ENCODE data around the gene CYBA. TPM values are rescaled to one million over a fixed set of nuclear protein-coding genes. Genes with fewer than 3 reads are reported as not detected.

CYBA gene
- total and polyA plus RNA-seq, 2 of the 13 experiments (the other 11 are each of a cell fraction or from before 2014, with no cell fraction given), result 196 to 250 TPM

GRCh38 chr16:88597856-88598491 lies 52.9 kb downstream of the CYBA start (continued):
- peak; percentile 46; the same call in 1 of the 2 replicates for TF ChIP-seq HIVEP1 (CRISPR knock-in tag; IDR thresholded peaks at IDR 0.05)
- TF ChIP-seq JUN (CRISPR knock-in tag; IDR thresholded peaks at IDR 0.05), result 0 out of 2 replicates have a peak, but pooled peaks have one; percentile 29
- TF ChIP-seq GZF1 (CRISPR knock-in tag; IDR thresholded peaks at IDR 0.05), result no peak
- TF ChIP-seq CCAR2 (optimal IDR thresholded peaks at IDR 0.05; ENCODE audit: low read depth, low read length), result no peak
- TF ChIP-seq ATAD3A (CRISPR knock-in tag; IDR thresholded peaks at IDR 0.05), result no peak
- no peak for TF ChIP-seq SMARCC2 (IDR thresholded peaks at IDR 0.05)
- TF ChIP-seq ZNF234 (CRISPR knock-in tag; conservative IDR thresholded peaks at IDR 0.05), result no peak
- TF ChIP-seq ZFP36L2 (CRISPR knock-in tag; IDR thresholded peaks at IDR 0.05), result no peak
- TF ChIP-seq ELF1 (CRISPR knock-in tag; IDR thresholded peaks at IDR 0.05), result no peak
- peak; percentile 40; the same call in 1 of the 2 replicates for TF ChIP-seq ZNF205 (CRISPR knock-in tag; IDR thresholded peaks at IDR 0.05)
- no peak for TF ChIP-seq ZNF747 (CRISPR knock-in tag; IDR thresholded peaks at IDR 0.05; ENCODE audit: borderline replicate concordance)
- TF ChIP-seq ZNF552 (CRISPR knock-in tag; IDR thresholded peaks at IDR 0.05; ENCODE audit: borderline replicate concordance), result no peak
- TF ChIP-seq, protein P1, sequence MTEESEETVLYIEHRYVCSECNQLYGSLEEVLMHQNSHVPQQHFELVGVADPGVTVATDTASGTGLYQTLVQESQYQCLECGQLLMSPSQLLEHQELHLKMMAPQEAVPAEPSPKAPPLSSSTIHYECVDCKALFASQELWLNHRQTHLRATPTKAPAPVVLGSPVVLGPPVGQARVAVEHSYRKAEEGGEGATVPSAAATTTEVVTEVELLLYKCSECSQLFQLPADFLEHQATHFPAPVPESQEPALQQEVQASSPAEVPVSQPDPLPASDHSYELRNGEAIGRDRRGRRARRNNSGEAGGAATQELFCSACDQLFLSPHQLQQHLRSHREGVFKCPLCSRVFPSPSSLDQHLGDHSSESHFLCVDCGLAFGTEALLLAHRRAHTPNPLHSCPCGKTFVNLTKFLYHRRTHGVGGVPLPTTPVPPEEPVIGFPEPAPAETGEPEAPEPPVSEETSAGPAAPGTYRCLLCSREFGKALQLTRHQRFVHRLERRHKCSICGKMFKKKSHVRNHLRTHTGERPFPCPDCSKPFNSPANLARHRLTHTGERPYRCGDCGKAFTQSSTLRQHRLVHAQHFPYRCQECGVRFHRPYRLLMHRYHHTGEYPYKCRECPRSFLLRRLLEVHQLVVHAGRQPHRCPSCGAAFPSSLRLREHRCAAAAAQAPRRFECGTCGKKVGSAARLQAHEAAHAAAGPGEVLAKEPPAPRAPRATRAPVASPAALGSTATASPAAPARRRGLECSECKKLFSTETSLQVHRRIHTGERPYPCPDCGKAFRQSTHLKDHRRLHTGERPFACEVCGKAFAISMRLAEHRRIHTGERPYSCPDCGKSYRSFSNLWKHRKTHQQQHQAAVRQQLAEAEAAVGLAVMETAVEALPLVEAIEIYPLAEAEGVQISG (CRISPR knock-in tag; IDR thresholded peaks at IDR 0.05), result peak; percentile 71
- no peak for TF ChIP-seq ZBTB25 (CRISPR knock-in tag; IDR thresholded peaks at IDR 0.05)
- no peak for TF ChIP-seq KDM5B (CRISPR knock-in tag; IDR thresholded peaks at IDR 0.05; ENCODE audit: borderline replicate concordance)
- TF ChIP-seq KMT2B (CRISPR knock-in tag; IDR thresholded peaks at IDR 0.05), result no peak
- no peak for TF ChIP-seq ZBTB26 (CRISPR knock-in tag; IDR thresholded peaks at IDR 0.05; ENCODE audit: borderline replicate concordance)
- no peak; the same call in 1 of the 2 replicates for TF ChIP-seq ZNF557 (CRISPR knock-in tag; IDR thresholded peaks at IDR 0.05)
- TF ChIP-seq NR2C2 (CRISPR knock-in tag; IDR thresholded peaks at IDR 0.05; ENCODE audit: borderline replicate concordance), result peak; percentile 71
- TF ChIP-seq AKAP8 (CRISPR knock-in tag; IDR thresholded peaks at IDR 0.05), result peak; percentile 55; the same call in 1 of the 2 replicates
- TF ChIP-seq ZNF282 (IDR thresholded peaks at IDR 0.05; ENCODE audit: partially characterized antibody), result no peak
- no peak for TF ChIP-seq RNF2 (conservative IDR thresholded peaks at IDR 0.05; ENCODE audit: low read depth)
- 0 out of 2 replicates have a peak, but pooled peaks have one; percentile 52 for TF ChIP-seq ZNF749 (CRISPR knock-in tag; IDR thresholded peaks at IDR 0.05; ENCODE audit: borderline replicate concordance)
